Rectal smooth muscle tissue (tissue), 1 donor: Measurements from ENCODE around the gene POC1B.

Source experiments
- H3K27ac ChIP-seq: one replicate; pipeline ENCODE4 v1.7.0; 2013; ENCODE audit warnings: low read depth, low read length, inconsistent platforms
- H3K27me3 ChIP-seq: one replicate; pipeline ENCODE4 v1.7.0; 2013; ENCODE audit warnings: low read length; ENCODE audit not compliant: control insufficient read depth, insufficient read depth
- H3K36me3 ChIP-seq: one replicate; pipeline ENCODE4 v1.7.0; 2013; ENCODE audit warnings: low read length; ENCODE audit not compliant: control insufficient read depth, insufficient read depth
- H3K4me1 ChIP-seq: one replicate; pipeline ENCODE4 v1.7.0; 2013; ENCODE audit warnings: low read length; ENCODE audit not compliant: control insufficient read depth, insufficient read depth
- H3K4me3 ChIP-seq: one replicate; pipeline ENCODE4 v1.7.0; 2013; ENCODE audit warnings: low read length
- H3K9ac ChIP-seq: one replicate; pipeline ENCODE4 v1.7.0; 2013; ENCODE audit warnings: low read length

The POC1B gene

GRCh38 chr12:89525305-89525823 is 483 bp downstream of the POC1B start:
- Histone ChIP-seq H3K4me1 (peaks cover 10% of the 10 kb centered on the region), H3K27ac (peak overlapping the region; percentile 77), H3K27me3 (no peaks in the 10 kb centered on the region), H3K36me3 (no peaks in the 10 kb centered on the region), H3K9ac (peak overlapping the region; percentile 84), H3K4me3 (peak overlapping the region; percentile 97)

GRCh38 chr12:89524541-89525304 is 1.1 kb downstream of the POC1B start, which contains the start of gene GALNT4:
Gene GALNT4, minus strand, starts transcription at chr12:89524796. Its CDS starts 247 bp downstream, at chr12:89524549.
- H3K27me3 ChIP-seq = no peaks in the 10 kb centered on the region
- peak within 1 kb of the TSS; percentile 97 for H3K4me3 ChIP-seq
- H3K9ac ChIP-seq = peak within 1 kb of the TSS; percentile 84
- no peaks in the 10 kb centered on the region for H3K36me3 ChIP-seq
- peak within 1 kb of the TSS; percentile 77 for H3K27ac ChIP-seq
- peaks cover 10% of the 10 kb centered on the region for H3K4me1 ChIP-seq

GRCh38 chr12:89523843-89524540 is 1.9 kb downstream of the POC1B start:
- H3K4me1 ChIP-seq = peaks cover 7% of the 10 kb centered on the region
- peak overlapping the region; percentile 84 for H3K9ac ChIP-seq
- H3K27me3 ChIP-seq = no peaks in the 10 kb centered on the region
- peak overlapping the region; percentile 97 for H3K4me3 ChIP-seq
- H3K27ac ChIP-seq = peak overlapping the region; percentile 77
- no peaks in the 10 kb centered on the region for H3K36me3 ChIP-seq

- no peak overlapping the region for H3K9ac ChIP-seq
- H3K4me3 ChIP-seq = peak overlapping the region; percentile 97
- peaks cover 7% of the 10 kb centered on the region for H3K4me1 ChIP-seq
- H3K36me3 ChIP-seq = no peaks in the 10 kb centered on the region
- H3K27ac ChIP-seq = no peak overlapping the region
- H3K27me3 ChIP-seq = no peaks in the 10 kb centered on the region
Observed at GRCh38 chr12:89523393-89523792, 2.5 kb downstream of the POC1B start.

- Histone ChIP-seq H3K9ac (no peak overlapping the region), H3K27me3 (no peaks in the 10 kb centered on the region), H3K36me3 (no peaks in the 10 kb centered on the region), H3K4me3 (no peak overlapping the region), H3K27ac (no peak overlapping the region), H3K4me1 (peaks cover 7% of the 10 kb centered on the region)
Observed at GRCh38 chr12:89521364-89522223, 4.3 kb downstream of the POC1B start.

- Histone ChIP-seq H3K36me3 (no peaks in the 10 kb centered on the region), H3K4me1 (peaks cover under 1% of the 10 kb centered on the region), H3K4me3 (no peak overlapping the region), H3K27me3 (no peaks in the 10 kb centered on the region), H3K9ac (no peak overlapping the region), H3K27ac (no peak overlapping the region)
Observed at GRCh38 chr12:89517720-89518119, 8.1 kb downstream of the POC1B start.

- Histone ChIP-seq H3K27me3 (no peaks in the 10 kb centered on the region), H3K9ac (no peak overlapping the region), H3K4me3 (no peak overlapping the region), H3K36me3 (no peaks in the 10 kb centered on the region), H3K4me1 (no peaks in the 10 kb centered on the region), H3K27ac (no peak overlapping the region)
Observed at GRCh38 chr12:89516633-89517032, 9.2 kb downstream of the POC1B start.

- Histone ChIP-seq H3K27ac (no peak overlapping the region), H3K36me3 (no peaks in the 10 kb centered on the region), H3K9ac (no peak overlapping the region), H3K27me3 (no peaks in the 10 kb centered on the region), H3K4me1 (no peaks in the 10 kb centered on the region), H3K4me3 (no peak overlapping the region)
Observed at GRCh38 chr12:89514751-89515150, 11.1 kb downstream of the POC1B start.

GRCh38 chr12:89513544-89513943 is 12.3 kb downstream of the POC1B start:
- Histone ChIP-seq H3K9ac (no peak overlapping the region), H3K27me3 (no peaks in the 10 kb centered on the region), H3K36me3 (no peaks in the 10 kb centered on the region), H3K4me1 (no peaks in the 10 kb centered on the region), H3K27ac (no peak overlapping the region), H3K4me3 (no peak overlapping the region)

GRCh38 chr12:89507015-89507824 is 18.6 kb downstream of the POC1B start:
- Histone ChIP-seq H3K27me3 (no peaks in the 10 kb centered on the region), H3K36me3 (no peaks in the 10 kb centered on the region), H3K4me3 (no peak overlapping the region), H3K4me1 (no peaks in the 10 kb centered on the region), H3K9ac (no peak overlapping the region), H3K27ac (no peak overlapping the region)

- no peaks in the 10 kb centered on the region for H3K36me3 ChIP-seq
- H3K27me3 ChIP-seq = no peaks in the 10 kb centered on the region
- H3K4me3 ChIP-seq = no peak overlapping the region
- H3K9ac ChIP-seq = no peak overlapping the region
- H3K27ac ChIP-seq = no peak overlapping the region
- H3K4me1 ChIP-seq = no peaks in the 10 kb centered on the region
Observed at GRCh38 chr12:89506050-89506449, 19.8 kb downstream of the POC1B start.
